B cell (primary cell): ENCODE data around the gene RCVRN. TPM values are rescaled to one million over a fixed set of nuclear protein-coding genes. Genes with fewer than 3 reads are reported as not detected.

Experiments used
- ATAC-seq: fragments of 200-7000 bp; cut with Tn5 transposase; one replicate; pipeline ENCODE4 v1.10.0; 2021; ENCODE audit warnings: low read depth, mild to moderate bottlenecking, moderate number of reproducible peaks, moderate library complexity
- CTCF ChIA-PET: fragments of 350-600 bp; sonication (Branson Sonifier 250); formaldehyde crosslinking; loops from one replicate; lab custom pipeline; 2021; ENCODE audit warnings: antibody characterized with exemption, inconsistent platforms; lab: Charles Lee
- POLR2A ChIA-PET: fragments of 350-600 bp; sonication (Branson Sonifier 250); formaldehyde crosslinking; loops from one replicate; lab custom pipeline; 2021; ENCODE audit warnings: antibody characterized with exemption; lab: Charles Lee
- DNase-seq: peaks from one replicate; pipeline ENCODE4 v3.0.0; 2013
- H2AFZ ChIP-seq: 2 replicates; pipeline ENCODE4 v1.6.1; 2012; ENCODE audit warnings: mild to moderate bottlenecking, low read depth, low read length; ENCODE audit not compliant: insufficient read depth, poor library complexity, severe bottlenecking
- H3K27ac ChIP-seq, 2 donors: 1 replicate in 1 of 2; 2 replicates in 1 of 2; pipeline ENCODE4 v1.5.1; 2012 to 2013; ENCODE audit warnings: low read length in 2 of 2, mild to moderate bottlenecking in 2 of 2, moderate library complexity in 1 of 2
- H3K27me3 ChIP-seq, 4 experiments: fragments of 200-600 bp in 1 of 4; sonication (generic) in 1 of 4; replicated peaks in 1 of 4; 1 replicate in 2 of 4; 2 replicates in 2 of 4; pipeline versions ENCODE4 v1.6.1 to v1.7.0; 2013 to 2016; ENCODE audit warnings: low read length in 3 of 4, mild to moderate bottlenecking in 2 of 4, mixed read lengths in 1 of 4, moderate library complexity in 1 of 4; ENCODE audit not compliant: insufficient read depth in 4 of 4, control insufficient read depth in 3 of 4; ENCODE audit errors: control extremely low read depth in 1 of 4
- H3K36me3 ChIP-seq, 2 experiments: replicated peaks in 1 of 2; 1 replicate in 1 of 2; 2 replicates in 1 of 2; pipeline versions ENCODE4 v1.6.1 to v1.7.1; 2013; ENCODE audit warnings: low read length in 1 of 2; ENCODE audit not compliant: insufficient read depth in 2 of 2, control insufficient read depth in 1 of 2; ENCODE audit errors: control extremely low read depth in 1 of 2, extremely low read depth in 1 of 2
- H3K4me1 ChIP-seq, 2 donors: fragments of 200-600 bp in 1 of 2; sonication (generic) in 1 of 2; 1 replicate in 1 of 2; 2 replicates in 1 of 2; pipeline versions ENCODE4 v1.5.1 to v1.6.1; 2013 to 2017; ENCODE audit warnings: low read length in 2 of 2; ENCODE audit not compliant: control insufficient read depth in 2 of 2, insufficient read depth in 2 of 2
- H3K4me2 ChIP-seq: replicated peaks from 2 replicates; pipeline ENCODE3; 2012; ENCODE audit warnings: mild to moderate bottlenecking, low read depth, low read length; ENCODE audit not compliant: poor library complexity, severe bottlenecking
- H3K4me3 ChIP-seq, 5 experiments: fragments of 200-600 bp in 1 of 5; sonication (generic) in 1 of 5; 1 replicate in 3 of 5; 2 replicates in 2 of 5; pipeline versions ENCODE4 v1.5.1 to v1.7.0; 2011 to 2016; ENCODE audit warnings: low read length in 4 of 5, mild to moderate bottlenecking in 4 of 5, low read depth in 2 of 5, control low read depth in 1 of 5, moderate library complexity in 1 of 5; ENCODE audit not compliant: insufficient read depth in 1 of 5; ENCODE audit errors: control extremely low read depth in 1 of 5, extremely low read depth in 1 of 5
- H3K79me2 ChIP-seq: fragments of 200-600 bp; sonication (generic); one replicate; pipeline ENCODE4 v1.6.0; 2016; ENCODE audit warnings: low read length; ENCODE audit not compliant: control insufficient read depth, insufficient read depth
- H3K9ac ChIP-seq: fragments of 200-600 bp; sonication (generic); 2 replicates; pipeline ENCODE4 v1.6.1; 2017; ENCODE audit warnings: mild to moderate bottlenecking, low read length, moderate library complexity
- H3K9me3 ChIP-seq, 3 donors: one replicate each; pipeline versions ENCODE4 v1.6.1 to v1.7.1; 2013; ENCODE audit warnings: low read length in 2 of 3; ENCODE audit not compliant: control insufficient read depth in 2 of 3, insufficient read depth in 1 of 3; ENCODE audit errors: control extremely low read depth in 1 of 3
- H4K20me1 ChIP-seq: 2 replicates; pipeline ENCODE4 v1.6.0; 2012; ENCODE audit warnings: mild to moderate bottlenecking, low read length; ENCODE audit not compliant: insufficient read depth, control insufficient read depth, poor library complexity, severe bottlenecking
- H3K27ac Mint-ChIP-seq: one replicate; pipeline ENCODE4 v1.8.0; 2021; ENCODE audit warnings: mixed read lengths
- H3K27me3 Mint-ChIP-seq: one replicate; pipeline ENCODE4 v1.8.0; 2021; ENCODE audit warnings: mixed read lengths
- H3K4me1 Mint-ChIP-seq: one replicate; pipeline ENCODE4 v1.8.0; 2021; ENCODE audit warnings: mixed read lengths
- H3K4me3 Mint-ChIP-seq: one replicate; pipeline ENCODE4 v1.8.0; 2021; ENCODE audit warnings: mixed read lengths
- H3K9me3 Mint-ChIP-seq: one replicate; pipeline ENCODE4 v1.8.0; 2022; ENCODE audit warnings: mixed read lengths; ENCODE audit not compliant: insufficient read depth
- EZH2 ChIP-seq: IDR thresholded peaks from 2 replicates; pipeline ENCODE4 v1.6.1; 2012; ENCODE audit warnings: borderline replicate concordance, low read depth, mild to moderate bottlenecking, moderate library complexity, low read length; ENCODE audit not compliant: insufficient read depth, poor library complexity, severe bottlenecking
- WGBS: methylation state at CpG from one replicate; pipeline ENCODE4 v1.1.5; 2013; ENCODE audit warnings: missing lambda C conversion rate; ENCODE audit not compliant: insufficient coverage; 5-methylcytosine and 5-hydroxymethylcytosine counted together
- intact Hi-C: fragments of 100-400 bp; cut with micrococcal nuclease; formaldehyde crosslinking; loops from one replicate; pipeline ENCODE4 v1.10.0; 2022
- polyA plus RNA-seq: library from polyadenylated mRNA; depleted of rRNA; stranded (reverse); fragments of >200 nt; gene quantifications from 2 replicates; pipeline ENCODE4 v1.2.3, GENCODE V29; 2012
- total RNA-seq, 2 donors: library from RNA; stranded (reverse); fragments of 120-200 nt in 1 of 2; gene quantifications; 1 replicate in 1 of 2; 2 replicates in 1 of 2; pipeline versions ENCODE4 v1.2.3 to v1.2.4, GENCODE V29; 2013 to 2022
- TF ChIP-seq, protein P1 (sequence below): fragments of 200-600 bp; IDR thresholded peaks from one replicate; pipeline ENCODE4 v1.8.0; 2022; ENCODE audit warnings: antibody characterized with exemption, mild to moderate bottlenecking

The RCVRN gene
- total and polyA plus RNA-seq, 2 donors (not counting 1 experiment from before 2014, with no cell fraction given) = 0.16 TPM; not detected in 1

DNA sequence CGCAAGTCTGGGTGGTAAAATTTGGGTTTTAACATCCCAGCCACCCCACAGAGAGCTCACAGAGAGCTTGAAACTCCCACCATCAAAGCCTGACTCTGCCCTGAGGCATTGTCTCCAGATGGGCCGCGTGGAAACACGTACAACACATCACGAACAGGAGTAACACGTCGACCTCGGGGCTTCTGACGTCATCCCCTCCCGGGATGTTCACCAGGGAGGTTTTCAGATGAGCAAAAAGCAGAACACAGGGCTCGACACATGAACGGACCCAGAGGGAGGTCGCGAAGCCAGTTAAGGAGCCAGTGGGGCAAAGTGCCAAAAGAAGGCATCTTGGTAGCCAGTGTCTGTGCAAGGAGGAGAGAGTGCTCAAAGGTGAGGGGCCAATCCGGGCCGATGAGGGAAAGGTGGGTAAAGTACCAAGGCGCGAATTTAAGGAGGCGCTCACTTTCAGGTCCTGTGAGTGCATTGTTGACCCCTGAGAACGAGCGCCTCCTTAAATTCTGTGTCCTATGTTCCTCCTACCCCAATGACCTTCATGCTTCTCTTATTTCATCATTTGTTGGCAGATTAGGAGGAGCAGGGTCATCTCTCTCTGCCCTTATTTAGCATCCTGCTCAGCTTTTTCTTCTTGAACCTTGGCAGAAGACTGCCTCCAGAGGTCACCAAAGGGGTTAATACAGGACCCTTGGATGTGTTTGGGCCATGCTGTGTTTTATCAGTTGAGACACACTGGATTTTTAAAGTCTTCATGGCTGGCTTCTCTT, 5.6 kb downstream of the RCVRN start:
- TF ChIP-seq, protein P1, sequence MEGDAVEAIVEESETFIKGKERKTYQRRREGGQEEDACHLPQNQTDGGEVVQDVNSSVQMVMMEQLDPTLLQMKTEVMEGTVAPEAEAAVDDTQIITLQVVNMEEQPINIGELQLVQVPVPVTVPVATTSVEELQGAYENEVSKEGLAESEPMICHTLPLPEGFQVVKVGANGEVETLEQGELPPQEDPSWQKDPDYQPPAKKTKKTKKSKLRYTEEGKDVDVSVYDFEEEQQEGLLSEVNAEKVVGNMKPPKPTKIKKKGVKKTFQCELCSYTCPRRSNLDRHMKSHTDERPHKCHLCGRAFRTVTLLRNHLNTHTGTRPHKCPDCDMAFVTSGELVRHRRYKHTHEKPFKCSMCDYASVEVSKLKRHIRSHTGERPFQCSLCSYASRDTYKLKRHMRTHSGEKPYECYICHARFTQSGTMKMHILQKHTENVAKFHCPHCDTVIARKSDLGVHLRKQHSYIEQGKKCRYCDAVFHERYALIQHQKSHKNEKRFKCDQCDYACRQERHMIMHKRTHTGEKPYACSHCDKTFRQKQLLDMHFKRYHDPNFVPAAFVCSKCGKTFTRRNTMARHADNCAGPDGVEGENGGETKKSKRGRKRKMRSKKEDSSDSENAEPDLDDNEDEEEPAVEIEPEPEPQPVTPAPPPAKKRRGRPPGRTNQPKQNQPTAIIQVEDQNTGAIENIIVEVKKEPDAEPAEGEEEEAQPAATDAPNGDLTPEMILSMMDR = no peak
- TF ChIP-seq EZH2 = no peak
- CTCF ChIA-PET = interaction anchor here (0.7 kb wide), 1 partner anchor 26 kb away, joined by 3 read pairs; no protein-coding TSS in a partner anchor
- 86% methylated on average over 15 of the region's 21 CpGs for WGBS

GRCh38 chr17:9898812-9899211, 6.3 kb downstream of the RCVRN start:
- Histone ChIP-seq H3K79me2 (no peaks in the 10 kb centered on the region), H3K36me3 (no peaks in the 10 kb centered on the region), H3K4me1 (no peaks in the 10 kb centered on the region), H3K9ac (no peak overlapping the region), H3K27me3 (peaks cover 0 to 3% (median 0%) of the 10 kb centered on the region in 4 experiments), H2AFZ (no peak overlapping the region), H4K20me1 (no peaks in the 10 kb centered on the region), H3K9me3 (no peaks in the 10 kb centered on the region), H3K27ac (no peak overlapping the region), H3K4me3 (no peak overlapping the region), H3K4me2 (no peak overlapping the region)
- ChIA-PET CTCF (no interaction called here), POLR2A (no interaction called here)
- no peak overlapping the region for H3K4me3 Mint-ChIP-seq
- no peaks in the 10 kb centered on the region for H3K9me3 Mint-ChIP-seq
- DNase-seq = no peak
- no peaks in the 10 kb centered on the region for H3K4me1 Mint-ChIP-seq
- 93% methylated on average over 8 of the region's 8 CpGs for WGBS
- peaks cover 29% of the 10 kb centered on the region for H3K27me3 Mint-ChIP-seq
- H3K27ac Mint-ChIP-seq = no peak overlapping the region
- ATAC-seq = no peak
- TF ChIP-seq, protein P1 = no peak
- TF ChIP-seq EZH2 = no peak
- intact Hi-C loops = no loop called here

More for the DNA sequence above, 5.6 kb downstream of the RCVRN start:
- no peak overlapping the region for H3K4me3 ChIP-seq
- H3K27ac ChIP-seq = no peak overlapping the region
- H3K4me2 ChIP-seq = no peak overlapping the region
- no peak overlapping the region for H2AFZ ChIP-seq
- ATAC-seq = no peak
- H3K9me3 ChIP-seq = no peaks in the 10 kb centered on the region
- H3K36me3 ChIP-seq = no peaks in the 10 kb centered on the region
- no peak overlapping the region for H3K9ac ChIP-seq
- H4K20me1 ChIP-seq = no peaks in the 10 kb centered on the region
- no peaks in the 10 kb centered on the region for H3K4me1 ChIP-seq
- no peaks in the 10 kb centered on the region for H3K79me2 ChIP-seq
- POLR2A ChIA-PET = no interaction called here
- Mint-ChIP-seq H3K4me1 (no peaks in the 10 kb centered on the region), H3K9me3 (no peaks in the 10 kb centered on the region), H3K27ac (no peak overlapping the region), H3K4me3 (no peak overlapping the region), H3K27me3 (peaks cover 29% of the 10 kb centered on the region)
- H3K27me3 ChIP-seq = peaks cover 0 to 3% (median 0%) of the 10 kb centered on the region in 4 experiments
- no peak for DNase-seq
- intact Hi-C loops = no loop called here
